D721Med (cell line): ENCODE results near the gene CHCHD3.

ENCODE experiments used
- DNase-seq: peaks from one replicate; pipeline ENCODE4 v3.0.0; 2011; ENCODE audit warnings: low spot score; ENCODE audit not compliant: insufficient read length
- FAIRE-seq: peaks from 2 replicates; lab custom pipeline; 2011; peaks lifted over from hg19 to GRCh38; lab: Jason Lieb, UNC
- CTCF ChIP-seq: IDR thresholded peaks from 2 replicates; pipeline ENCODE4 v1.5.1; 2012; ENCODE audit warnings: mild to moderate bottlenecking, control low read depth; ENCODE audit not compliant: insufficient read depth; ENCODE audit errors: missing control alignments

The CHCHD3 gene

GRCh38 chr7:132999845-133000244 lies 82.0 kb downstream of the CHCHD3 start:
- FAIRE-seq (peak; percentile 41), DNase-seq (no peak)
- TF ChIP-seq CTCF: no peak

- DNase-seq (no peak), FAIRE-seq (peak; percentile 58)
- no peak for TF ChIP-seq CTCF
Observed at GRCh38 chr7:132998763-132999162, 83.1 kb downstream of the CHCHD3 start.

GRCh38 chr7:132997505-132997904 lies 84.4 kb downstream of the CHCHD3 start:
- no peak for DNase-seq
- FAIRE-seq: no peak
- TF ChIP-seq CTCF: no peak

GRCh38 chr7:132996581-132997242 lies 85.2 kb downstream of the CHCHD3 start:
- FAIRE-seq: no peak
- DNase-seq: no peak
- TF ChIP-seq CTCF: no peak

GRCh38 chr7:132993377-132994013 lies 88.4 kb downstream of the CHCHD3 start:
- DNase-seq (no peak), FAIRE-seq (no peak)
- TF ChIP-seq CTCF: no peak

- DNase-seq (no peak), FAIRE-seq (no peak)
- no peak for TF ChIP-seq CTCF
Observed at GRCh38 chr7:132991615-132992587, 90.0 kb downstream of the CHCHD3 start.
